ENCODE measurements around the gene AP5M1. TPM values are rescaled to one million over a fixed set of nuclear protein-coding genes. Genes with fewer than 3 reads are reported as not detected.

The AP5M1 gene
- total and polyA plus RNA-seq, 2 of the 4 experiments (the other 2 are of a cell fraction) = 16.1 to 28.3 TPM

DNA sequence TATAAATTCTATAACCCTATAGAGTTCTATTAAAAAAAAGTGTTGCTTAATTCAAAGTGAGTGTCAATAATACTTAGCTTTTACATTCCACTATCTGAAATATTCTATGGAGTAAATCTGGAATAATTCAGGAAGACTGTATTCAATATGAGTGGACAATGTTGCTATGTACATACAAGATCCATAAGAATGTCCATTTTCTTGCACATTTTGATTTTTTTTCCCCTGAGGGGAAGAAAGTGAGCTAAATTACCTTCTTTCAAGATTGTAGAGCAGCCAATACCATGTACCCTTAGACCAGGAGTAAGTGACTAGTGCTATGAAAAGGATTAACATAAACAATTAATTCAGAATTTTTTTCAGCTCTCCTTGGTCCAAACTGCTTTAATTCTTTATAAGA, 25.5 kb upstream of the AP5M1 start:
- CTCF ChIA-PET = no interaction called here
- H2BK20ac ChIP-seq (ENCODE audit: low read depth, low read length) = no peak overlapping the region
- no peaks in the 10 kb centered on the region for H3K9me1 ChIP-seq (ENCODE audit: insufficient read depth, low read length)

More for the DNA sequence above, 25.5 kb upstream of the AP5M1 start:
- Histone ChIP-seq H3K56ac (ENCODE audit: extremely low read depth, insufficient read depth, low read length) (no peak overlapping the region), H2AK9ac (replicated peaks; ENCODE audit: low read depth, low read length, poor library complexity) (no peak overlapping the region), H2BK120ac (ENCODE audit: low read depth, low read length) (no peak overlapping the region), H3K27me3 (ENCODE audit: control insufficient read depth, insufficient read depth, low read length) (no peaks in the 10 kb centered on the region), H3K4me2 (ENCODE audit: low read depth, low read length) (no peak overlapping the region), H4K5ac (ENCODE audit: low read depth, low read length) (no peak overlapping the region), H3K9me3 (ENCODE audit: control insufficient read depth, insufficient read depth, low read length) (no peaks in the 10 kb centered on the region), H2BK15ac (ENCODE audit: low read depth, low read length) (no peak overlapping the region), H3K23ac (ENCODE audit: low read depth, low read length) (no peak overlapping the region), H3K79me1 (ENCODE audit: low read depth in 1 of 2, low read length in 2 of 2) (peaks cover 14 to 25% of the 10 kb centered on the region in 2 experiments), H3K4me3 (ENCODE audit: insufficient read depth, low read depth, low read length) (no peak overlapping the region), H2BK5ac (ENCODE audit: low read depth, low read length, poor library complexity, severe bottlenecking) (no peak overlapping the region), H3K9ac (ENCODE audit: low read depth, low read length) (no peak overlapping the region), H3K14ac (replicated peaks; ENCODE audit: low read depth, low read length) (no peak overlapping the region), H2AK5ac (ENCODE audit: low read depth, low read length) (no peak overlapping the region), H4K8ac (ENCODE audit: low read depth in 2 of 2, low read length in 2 of 2) (no peak overlapping the region), H3K18ac (ENCODE audit: low read depth, low read length) (no peak overlapping the region), H3K36me3 (ENCODE audit: control insufficient read depth, insufficient read depth, low read length) (0 out of 2 replicates have a peak, but pooled peaks cover 2% of the 10 kb centered on the region), H3K27ac (ENCODE audit: insufficient read depth, low read length) (no peak overlapping the region), H4K91ac (ENCODE audit: insufficient read depth, low read depth, low read length) (no peak overlapping the region), H3K4ac (ENCODE audit: low read depth, low read length) (no peak overlapping the region), H2AFZ (replicated peaks; ENCODE audit: low read length, poor library complexity) (no peak overlapping the region), H4K20me1 (ENCODE audit: insufficient read depth, low read length) (no peaks in the 10 kb centered on the region), H3K4me1 (ENCODE audit: control insufficient read depth, insufficient read depth, low read length) (peaks cover 4% of the 10 kb centered on the region)
- dilution Hi-C loops (cut with HindIII; ENCODE audit: low sequenced_read_pairs, unreplicated experiment) = no loop called here
- ATAC-seq (ENCODE audit: low read depth) (no peak), DNase-seq (no peak)
- BruUV-seq (replicated peaks) = no TSS peak
- intact Hi-C loops (cut with micrococcal nuclease) = no loop called here
- in situ Hi-C loops (cut with MboI; ENCODE audit: low sequenced_read_pairs) = no loop called here
- TF ChIP-seq RFX5 (IDR thresholded peaks at IDR 0.05; ENCODE audit: low read depth, low read length) (no peak), MAZ (IDR thresholded peaks at IDR 0.05; ENCODE audit: borderline replicate concordance, low read depth, low read length) (no peak), CEBPB (IDR thresholded peaks at IDR 0.05; ENCODE audit: low read depth, low read length) (no peak), FOS (IDR thresholded peaks at IDR 0.05; ENCODE audit: low read depth, low read length) (no peak), MXI1 (IDR thresholded peaks at IDR 0.05; ENCODE audit: borderline replicate concordance, low read depth, low read length) (no peak), SMC3 (IDR thresholded peaks at IDR 0.05; ENCODE audit: low read depth, low read length) (no peak), RCOR1 (IDR thresholded peaks at IDR 0.05; ENCODE audit: insufficient replicate concordance, low read length) (no peak), RAD21 (IDR thresholded peaks at IDR 0.05; ENCODE audit: low read length) (no peak), BHLHE40 (IDR thresholded peaks at IDR 0.05; ENCODE audit: low read depth, low read length) (no peak), CHD1 (IDR thresholded peaks at IDR 0.05; ENCODE audit: low read depth, low read length) (no peak), NFE2L2 (IDR thresholded peaks at IDR 0.05; ENCODE audit: low read depth, low read length) (no peak), MAFK (IDR thresholded peaks at IDR 0.05; ENCODE audit: low read depth, low read length) (no peak), POLR2A (IDR thresholded peaks at IDR 0.05; ENCODE audit: low read depth, low read length) (no peak)
- TF ChIP-seq, protein P1, sequence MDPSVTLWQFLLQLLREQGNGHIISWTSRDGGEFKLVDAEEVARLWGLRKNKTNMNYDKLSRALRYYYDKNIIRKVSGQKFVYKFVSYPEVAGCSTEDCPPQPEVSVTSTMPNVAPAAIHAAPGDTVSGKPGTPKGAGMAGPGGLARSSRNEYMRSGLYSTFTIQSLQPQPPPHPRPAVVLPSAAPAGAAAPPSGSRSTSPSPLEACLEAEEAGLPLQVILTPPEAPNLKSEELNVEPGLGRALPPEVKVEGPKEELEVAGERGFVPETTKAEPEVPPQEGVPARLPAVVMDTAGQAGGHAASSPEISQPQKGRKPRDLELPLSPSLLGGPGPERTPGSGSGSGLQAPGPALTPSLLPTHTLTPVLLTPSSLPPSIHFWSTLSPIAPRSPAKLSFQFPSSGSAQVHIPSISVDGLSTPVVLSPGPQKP (IDR thresholded peaks at IDR 0.05; ENCODE audit: borderline replicate concordance, low read depth, low read length) = no peak
- TF ChIP-seq, protein P2, sequence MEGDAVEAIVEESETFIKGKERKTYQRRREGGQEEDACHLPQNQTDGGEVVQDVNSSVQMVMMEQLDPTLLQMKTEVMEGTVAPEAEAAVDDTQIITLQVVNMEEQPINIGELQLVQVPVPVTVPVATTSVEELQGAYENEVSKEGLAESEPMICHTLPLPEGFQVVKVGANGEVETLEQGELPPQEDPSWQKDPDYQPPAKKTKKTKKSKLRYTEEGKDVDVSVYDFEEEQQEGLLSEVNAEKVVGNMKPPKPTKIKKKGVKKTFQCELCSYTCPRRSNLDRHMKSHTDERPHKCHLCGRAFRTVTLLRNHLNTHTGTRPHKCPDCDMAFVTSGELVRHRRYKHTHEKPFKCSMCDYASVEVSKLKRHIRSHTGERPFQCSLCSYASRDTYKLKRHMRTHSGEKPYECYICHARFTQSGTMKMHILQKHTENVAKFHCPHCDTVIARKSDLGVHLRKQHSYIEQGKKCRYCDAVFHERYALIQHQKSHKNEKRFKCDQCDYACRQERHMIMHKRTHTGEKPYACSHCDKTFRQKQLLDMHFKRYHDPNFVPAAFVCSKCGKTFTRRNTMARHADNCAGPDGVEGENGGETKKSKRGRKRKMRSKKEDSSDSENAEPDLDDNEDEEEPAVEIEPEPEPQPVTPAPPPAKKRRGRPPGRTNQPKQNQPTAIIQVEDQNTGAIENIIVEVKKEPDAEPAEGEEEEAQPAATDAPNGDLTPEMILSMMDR (conservative IDR thresholded peaks at IDR 0.05; ENCODE audit: low read depth, low read length) = no peak
- TF ChIP-seq, protein P3, sequence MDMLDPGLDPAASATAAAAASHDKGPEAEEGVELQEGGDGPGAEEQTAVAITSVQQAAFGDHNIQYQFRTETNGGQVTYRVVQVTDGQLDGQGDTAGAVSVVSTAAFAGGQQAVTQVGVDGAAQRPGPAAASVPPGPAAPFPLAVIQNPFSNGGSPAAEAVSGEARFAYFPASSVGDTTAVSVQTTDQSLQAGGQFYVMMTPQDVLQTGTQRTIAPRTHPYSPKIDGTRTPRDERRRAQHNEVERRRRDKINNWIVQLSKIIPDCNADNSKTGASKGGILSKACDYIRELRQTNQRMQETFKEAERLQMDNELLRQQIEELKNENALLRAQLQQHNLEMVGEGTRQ (IDR thresholded peaks at IDR 0.05; ENCODE audit: low read depth, low read length) = no peak
- POLR2A ChIA-PET (ENCODE audit: unreplicated experiment) = no interaction called here
